ENCODE data around the gene IGFBPL1. TPM values are rescaled to one million over a fixed set of nuclear protein-coding genes. Genes with fewer than 3 reads are reported as not detected.
A peak's percentile ranks its signal among the peaks of the same experiment; 100 is the strongest.
"Not testable (repeated sequence)": the region's sequence is repeated elsewhere in the genome, so short reads cannot be mapped to it uniquely, and the experiment has no call there.

IGFBPL1 gene
- total RNA-seq, 1 donor from 2014 or later: 1.0 TPM

GRCh38 chr9:38405785-38406184 is 18.5 kb downstream of the IGFBPL1 start:
- Histone ChIP-seq H3K9me3 (ENCODE audit: control insufficient read depth in 3 of 3, low read length in 3 of 3) (no peaks in the 10 kb centered on the region), H3K4me1 (ENCODE audit: control insufficient read depth in 3 of 3, insufficient read depth in 3 of 3, low read length in 3 of 3) (peaks cover 0 to under 1% (median 0%) of the 10 kb centered on the region in 3 donors), H3K4me3 (ENCODE audit: low read length in 3 of 3) (no peak overlapping the region), H3K27me3 (ENCODE audit: control insufficient read depth in 3 of 3, insufficient read depth in 3 of 3, low read length in 3 of 3) (peaks cover 15 to 26% (median 23%) of the 10 kb centered on the region in 3 donors), H3K9ac (ENCODE audit: low read depth in 1 of 3, low read length in 3 of 3) (no peak overlapping the region), H3K27ac (ENCODE audit: low read depth, low read length) (no peak overlapping the region), H3K36me3 (ENCODE audit: control insufficient read depth in 3 of 3, insufficient read depth in 3 of 3, low read length in 3 of 3) (no peaks in the 10 kb centered on the region)

- peaks cover 3 to 7% (median 5%) of the 10 kb centered on the region in 3 donors for H3K4me1 ChIP-seq (ENCODE audit: control insufficient read depth in 3 of 3, insufficient read depth in 3 of 3, low read length in 3 of 3)
- no peak overlapping the region for H3K27ac ChIP-seq (ENCODE audit: low read depth, low read length)
- H3K9ac ChIP-seq (ENCODE audit: low read depth in 1 of 3, low read length in 3 of 3): no peak overlapping the region
- H3K36me3 ChIP-seq (ENCODE audit: control insufficient read depth in 3 of 3, insufficient read depth in 3 of 3, low read length in 3 of 3): no peaks in the 10 kb centered on the region
- H3K4me3 ChIP-seq (ENCODE audit: low read length in 3 of 3): no peak overlapping the region
- peaks cover 15 to 26% (median 20%) of the 10 kb centered on the region in 3 donors for H3K27me3 ChIP-seq (ENCODE audit: control insufficient read depth in 3 of 3, insufficient read depth in 3 of 3, low read length in 3 of 3)
- H3K9me3 ChIP-seq (ENCODE audit: control insufficient read depth in 3 of 3, low read length in 3 of 3): no peaks in the 10 kb centered on the region
These were observed 19.9 kb downstream of the IGFBPL1 start for GRCh38 chr9:38404314-38404713.

- Histone ChIP-seq H3K27ac (ENCODE audit: low read depth, low read length) (no peak overlapping the region), H3K27me3 (ENCODE audit: control insufficient read depth in 3 of 3, insufficient read depth in 3 of 3, low read length in 3 of 3) (peaks cover 15 to 26% (median 20%) of the 10 kb centered on the region in 3 donors), H3K9ac (ENCODE audit: low read depth in 1 of 3, low read length in 3 of 3) (no peak overlapping the region), H3K36me3 (ENCODE audit: control insufficient read depth in 3 of 3, insufficient read depth in 3 of 3, low read length in 3 of 3) (peaks cover 3 to 10% (median 7%) of the 10 kb centered on the region in 3 donors), H3K4me1 (ENCODE audit: control insufficient read depth in 3 of 3, insufficient read depth in 3 of 3, low read length in 3 of 3) (peaks cover 3 to 7% (median 5%) of the 10 kb centered on the region in 3 donors), H3K9me3 (ENCODE audit: control insufficient read depth in 3 of 3, low read length in 3 of 3) (no peaks in the 10 kb centered on the region), H3K4me3 (ENCODE audit: low read length in 3 of 3) (no peak overlapping the region)
These were observed 22.3 kb downstream of the IGFBPL1 start for GRCh38 chr9:38401994-38402393.

GRCh38 chr9:38399191-38399590 is 25.1 kb downstream of the IGFBPL1 start:
- peaks cover 15 to 27% (median 20%) of the 10 kb centered on the region in 3 donors for H3K36me3 ChIP-seq (ENCODE audit: control insufficient read depth in 3 of 3, insufficient read depth in 3 of 3, low read length in 3 of 3)
- H3K27me3 ChIP-seq (ENCODE audit: control insufficient read depth in 3 of 3, insufficient read depth in 3 of 3, low read length in 3 of 3); H3K27ac ChIP-seq (ENCODE audit: low read depth, low read length); H3K4me3 ChIP-seq (ENCODE audit: low read length in 3 of 3); H3K9ac ChIP-seq (ENCODE audit: low read depth in 1 of 3, low read length in 3 of 3); H3K4me1 ChIP-seq (ENCODE audit: control insufficient read depth in 3 of 3, insufficient read depth in 3 of 3, low read length in 3 of 3); H3K9me3 ChIP-seq (ENCODE audit: control insufficient read depth in 3 of 3, low read length in 3 of 3): not testable (repeated sequence)

GRCh38 chr9:38396371-38396671 is 27.9 kb downstream of the IGFBPL1 start:
- H3K27me3 ChIP-seq (ENCODE audit: control insufficient read depth in 3 of 3, insufficient read depth in 3 of 3, low read length in 3 of 3): no peaks in the 10 kb centered on the region
- H3K4me1 ChIP-seq (ENCODE audit: control insufficient read depth in 3 of 3, insufficient read depth in 3 of 3, low read length in 3 of 3): peaks cover 16 to 20% (median 16%) of the 10 kb centered on the region in 3 donors
- H3K36me3 ChIP-seq (ENCODE audit: control insufficient read depth in 3 of 3, insufficient read depth in 3 of 3, low read length in 3 of 3): peaks cover 15 to 27% (median 20%) of the 10 kb centered on the region in 3 donors
- H3K27ac ChIP-seq (ENCODE audit: low read depth, low read length): no peak overlapping the region
- no peak overlapping the region for H3K4me3 ChIP-seq (ENCODE audit: low read length in 3 of 3)
- H3K9ac ChIP-seq (ENCODE audit: low read depth in 1 of 3, low read length in 3 of 3): no peak overlapping the region
- H3K9me3 ChIP-seq (ENCODE audit: control insufficient read depth in 3 of 3, low read length in 3 of 3): no peaks in the 10 kb centered on the region

- Histone ChIP-seq H3K4me1 (ENCODE audit: control insufficient read depth in 3 of 3, insufficient read depth in 3 of 3, low read length in 3 of 3) (peaks cover 16 to 23% (median 16%) of the 10 kb centered on the region in 3 donors), H3K27me3 (ENCODE audit: control insufficient read depth in 3 of 3, insufficient read depth in 3 of 3, low read length in 3 of 3) (no peaks in the 10 kb centered on the region), H3K27ac (ENCODE audit: low read depth, low read length) (no peak overlapping the region), H3K36me3 (ENCODE audit: control insufficient read depth in 3 of 3, insufficient read depth in 3 of 3, low read length in 3 of 3) (peaks cover 15 to 27% (median 20%) of the 10 kb centered on the region in 3 donors), H3K4me3 (ENCODE audit: low read length in 3 of 3) (no peak overlapping the region), H3K9me3 (ENCODE audit: control insufficient read depth in 3 of 3, low read length in 3 of 3) (no peaks in the 10 kb centered on the region), H3K9ac (ENCODE audit: low read depth in 1 of 3, low read length in 3 of 3) (no peak overlapping the region)
These were observed 28.4 kb downstream of the IGFBPL1 start for GRCh38 chr9:38395653-38396370.

GRCh38 chr9:38394416-38394815 is 29.8 kb downstream of the IGFBPL1 start:
- H3K9ac ChIP-seq (ENCODE audit: low read depth in 1 of 3, low read length in 3 of 3): no peak overlapping the region
- H3K36me3 ChIP-seq (ENCODE audit: control insufficient read depth in 3 of 3, insufficient read depth in 3 of 3, low read length in 3 of 3): peaks cover 15 to 27% (median 20%) of the 10 kb centered on the region in 3 donors
- no peaks in the 10 kb centered on the region for H3K27me3 ChIP-seq (ENCODE audit: control insufficient read depth in 3 of 3, insufficient read depth in 3 of 3, low read length in 3 of 3)
- peaks cover 15 to 27% (median 16%) of the 10 kb centered on the region in 3 donors for H3K4me1 ChIP-seq (ENCODE audit: control insufficient read depth in 3 of 3, insufficient read depth in 3 of 3, low read length in 3 of 3)
- H3K27ac ChIP-seq (ENCODE audit: low read depth, low read length): no peak overlapping the region
- no peak overlapping the region for H3K4me3 ChIP-seq (ENCODE audit: low read length in 3 of 3)
- H3K9me3 ChIP-seq (ENCODE audit: control insufficient read depth in 3 of 3, low read length in 3 of 3): no peaks in the 10 kb centered on the region

- Histone ChIP-seq H3K27ac (ENCODE audit: low read depth, low read length) (peak overlapping the region; percentile 50), H3K9ac (ENCODE audit: low read depth in 1 of 3, low read length in 3 of 3) (peak overlapping the region; percentile 83 to 95 (median 85)), H3K9me3 (ENCODE audit: control insufficient read depth in 3 of 3, low read length in 3 of 3) (no peaks in the 10 kb centered on the region), H3K36me3 (ENCODE audit: control insufficient read depth in 3 of 3, insufficient read depth in 3 of 3, low read length in 3 of 3) (peaks cover 15 to 27% (median 20%) of the 10 kb centered on the region in 3 donors), H3K4me3 (ENCODE audit: low read length in 3 of 3) (peak overlapping the region; percentile 87 to 91 (median 88)), H3K4me1 (ENCODE audit: control insufficient read depth in 3 of 3, insufficient read depth in 3 of 3, low read length in 3 of 3) (peaks cover 27 to 39% (median 27%) of the 10 kb centered on the region in 3 donors), H3K27me3 (ENCODE audit: control insufficient read depth in 3 of 3, insufficient read depth in 3 of 3, low read length in 3 of 3) (no peaks in the 10 kb centered on the region)
These were observed 31.0 kb downstream of the IGFBPL1 start for GRCh38 chr9:38393128-38393796.

GRCh38 chr9:38392235-38393127 is 31.8 kb downstream of the IGFBPL1 start, which contains the start of gene ALDH1B1:
ALDH1B1 (plus strand) TSS chr9:38392702; CDS start chr9:38395749, 3,047 bp downstream.
- Histone ChIP-seq H3K27me3 (ENCODE audit: control insufficient read depth in 3 of 3, insufficient read depth in 3 of 3, low read length in 3 of 3) (no peaks in the 10 kb centered on the region), H3K4me1 (ENCODE audit: control insufficient read depth in 3 of 3, insufficient read depth in 3 of 3, low read length in 3 of 3) (peaks cover 30 to 43% (median 31%) of the 10 kb centered on the region in 3 donors), H3K9me3 (ENCODE audit: control insufficient read depth in 3 of 3, low read length in 3 of 3) (no peaks in the 10 kb centered on the region), H3K9ac (ENCODE audit: low read depth in 1 of 3, low read length in 3 of 3) (peak within 1 kb of the TSS; percentile 83 to 95 (median 85)), H3K36me3 (ENCODE audit: control insufficient read depth in 3 of 3, insufficient read depth in 3 of 3, low read length in 3 of 3) (peaks cover 15 to 22% (median 18%) of the 10 kb centered on the region in 3 donors), H3K27ac (ENCODE audit: low read depth, low read length) (peak within 1 kb of the TSS; percentile 50), H3K4me3 (ENCODE audit: low read length in 3 of 3) (peak within 1 kb of the TSS; percentile 87 to 91 (median 88))
